ENCODE measurements around the gene MUS81. TPM values are rescaled to one million over a fixed set of nuclear protein-coding genes. Genes with fewer than 3 reads are reported as not detected.

MUS81 gene
- total and polyA plus RNA-seq, 2 of the 4 experiments (the other 2 are of a cell fraction): 23.7 to 47.9 TPM

GRCh38 chr11:65870706-65871681, 10.8 kb downstream of the MUS81 start:
- Histone ChIP-seq H3K79me1 (ENCODE audit: low read depth in 1 of 2, low read length in 2 of 2) (peaks cover 18 to 62% of the 10 kb centered on the region in 2 experiments), H3K18ac (ENCODE audit: low read depth, low read length) (no peak overlapping the region; the same call in 1 of the 2 replicates), H3K9ac (ENCODE audit: low read depth, low read length) (peak overlapping the region; percentile 98), H2AK5ac (ENCODE audit: low read depth, low read length) (peak overlapping the region; percentile 87), H3K23ac (ENCODE audit: low read depth, low read length) (peak overlapping the region; percentile 93), H3K4me3 (ENCODE audit: insufficient read depth, low read depth, low read length) (peak overlapping the region; percentile 89), H2AFZ (replicated peaks; ENCODE audit: low read length, poor library complexity) (peak overlapping the region; percentile 76), H3K27me3 (ENCODE audit: control insufficient read depth, insufficient read depth, low read length) (no peaks in the 10 kb centered on the region), H3K4me1 (ENCODE audit: control insufficient read depth, insufficient read depth, low read length) (peaks cover 14% of the 10 kb centered on the region), H3K4ac (ENCODE audit: low read depth, low read length) (peak overlapping the region; percentile 97), H3K14ac (replicated peaks; ENCODE audit: low read depth, low read length) (peak overlapping the region; percentile 97), H3K9me3 (ENCODE audit: control insufficient read depth, insufficient read depth, low read length) (no peaks in the 10 kb centered on the region), H3K27ac (ENCODE audit: insufficient read depth, low read length) (peak overlapping the region; percentile 98), H2BK5ac (ENCODE audit: low read depth, low read length, poor library complexity, severe bottlenecking) (peak overlapping the region; percentile 97), H4K5ac (ENCODE audit: low read depth, low read length) (peak overlapping the region; percentile 33; the same call in 1 of the 2 replicates), H3K56ac (ENCODE audit: extremely low read depth, insufficient read depth, low read length) (0 out of 2 replicates have a peak overlapping the region, but pooled peaks have one; percentile 88), H2BK20ac (ENCODE audit: low read depth, low read length) (no peak overlapping the region), H2BK15ac (ENCODE audit: low read depth, low read length) (no peak overlapping the region), H3K36me3 (ENCODE audit: control insufficient read depth, insufficient read depth, low read length) (peaks cover 49% of the 10 kb centered on the region), H4K8ac (ENCODE audit: low read depth in 2 of 2, low read length in 2 of 2) (peak overlapping the region; percentile 73; a peak in 3 of 4 replicates), H3K9me1 (ENCODE audit: insufficient read depth, low read length) (0 out of 2 replicates have a peak, but pooled peaks cover 5% of the 10 kb centered on the region), H3K4me2 (ENCODE audit: low read depth, low read length) (peak overlapping the region; percentile 96), H2AK9ac (replicated peaks; ENCODE audit: low read depth, low read length, poor library complexity) (peak overlapping the region; percentile 99), H4K91ac (ENCODE audit: insufficient read depth, low read depth, low read length) (peak overlapping the region; percentile 81; the same call in 1 of the 2 replicates), H2BK120ac (ENCODE audit: low read depth, low read length) (no peak overlapping the region), H4K20me1 (ENCODE audit: insufficient read depth, low read length) (peaks cover 35% of the 10 kb centered on the region)
- POLR2A ChIA-PET (ENCODE audit: unreplicated experiment): interaction anchor here (0.5 to 1.4 kb wide), 7 partner anchors 8 to 19 kb away, joined by 3 to 7 read pairs (median 4); partner anchors contain the start of genes CCDC85B and FIBP
- dilution Hi-C loops (cut with HindIII; ENCODE audit: low sequenced_read_pairs, unreplicated experiment) (no loop called here), in situ Hi-C loops (cut with MboI; ENCODE audit: low sequenced_read_pairs) (no loop called here), intact Hi-C loops (cut with micrococcal nuclease) (no loop called here)
- BruUV-seq (replicated peaks): no TSS peak
- ATAC-seq (ENCODE audit: low read depth) (no peak), DNase-seq (no peak)
- CTCF ChIA-PET: interaction anchor here (1.2 to 2.1 kb wide), 2 partner anchors 14 to 17 kb away, joined by 8 to 9 read pairs; partner anchors contain the start of gene FIBP
- 82% methylated on average over 6 of the region's 24 CpGs; no CpG with 5 or more reads in 1 of the 2 experiments for WGBS, 2 experiments (ENCODE audit: extremely low coverage in 2 of 2, insufficient read length in 1 of 2)
- TF ChIP-seq ELK1 (IDR thresholded peaks at IDR 0.05; ENCODE audit: borderline replicate concordance, low read depth, low read length) (no peak), CHD1 (IDR thresholded peaks at IDR 0.05; ENCODE audit: low read depth, low read length) (no peak), FOS (IDR thresholded peaks at IDR 0.05; ENCODE audit: low read depth, low read length) (no peak), SMC3 (IDR thresholded peaks at IDR 0.05; ENCODE audit: low read depth, low read length) (no peak), RCOR1 (IDR thresholded peaks at IDR 0.05; ENCODE audit: insufficient replicate concordance, low read length) (no peak), RFX5 (IDR thresholded peaks at IDR 0.05; ENCODE audit: low read depth, low read length) (no peak), CTCF (conservative IDR thresholded peaks at IDR 0.05; ENCODE audit: low read depth, low read length) (no peak), CEBPB (IDR thresholded peaks at IDR 0.05; ENCODE audit: low read depth, low read length) (no peak), MXI1 (IDR thresholded peaks at IDR 0.05; ENCODE audit: borderline replicate concordance, low read depth, low read length) (no peak)

Measured in IMR-90 (cell line).